Neural progenitor cell (in vitro differentiated cells): ENCODE data around the gene DACT1. TPM values are rescaled to one million over a fixed set of nuclear protein-coding genes. Genes with fewer than 3 reads are reported as not detected.

Experiments used
- DNase-seq: peaks from one replicate; pipeline ENCODE4 v3.0.0-alpha.2; 2016; ENCODE audit warnings: low spot score
- H2AFZ ChIP-seq: fragments of 200-600 bp; sonication (generic); replicated peaks from 2 replicates; pipeline ENCODE4 v1.6.1; 2016; ENCODE audit warnings: antibody characterized with exemption
- H3F3A ChIP-seq: fragments of 200-600 bp; sonication (generic); 2 replicates; pipeline ENCODE4 v1.6.1; 2016; ENCODE audit warnings: antibody characterized with exemption, low read depth
- H3K27ac ChIP-seq: fragments of 200-600 bp; sonication (generic); 2 replicates; pipeline ENCODE4 v1.5.1; 2016; ENCODE audit warnings: mild to moderate bottlenecking
- H3K27me3 ChIP-seq: fragments of 200-600 bp; sonication (generic); 2 replicates; pipeline ENCODE4 v1.6.1; 2016; ENCODE audit warnings: mild to moderate bottlenecking, moderate library complexity
- H3K36me3 ChIP-seq: fragments of 200-600 bp; sonication (generic); 2 replicates; pipeline ENCODE4 v1.5.1; 2016
- H3K4me1 ChIP-seq: fragments of 200-600 bp; sonication (generic); 2 replicates; pipeline ENCODE4 v1.6.1; 2016; ENCODE audit warnings: mixed run types
- H3K4me2 ChIP-seq: fragments of 200-600 bp; sonication (generic); 2 replicates; pipeline ENCODE4 v1.6.1; 2016
- H3K4me3 ChIP-seq: fragments of 200-600 bp; sonication (generic); 2 replicates; pipeline ENCODE4 v1.5.1; 2016
- H3K79me2 ChIP-seq: fragments of 200-600 bp; sonication (generic); 2 replicates; pipeline ENCODE4 v1.6.1; 2016; ENCODE audit warnings: low read depth
- H3K9ac ChIP-seq: fragments of 200-600 bp; sonication (generic); 2 replicates; pipeline ENCODE4 v1.6.1; 2016
- H3K9me3 ChIP-seq: fragments of 200-600 bp; sonication (generic); 2 replicates; pipeline ENCODE4 v1.5.1; 2016; ENCODE audit warnings: low read depth
- H4K20me1 ChIP-seq: fragments of 200-600 bp; sonication (generic); 2 replicates; pipeline ENCODE4 v1.6.1; 2016; ENCODE audit warnings: low read depth
- H3K27ac Mint-ChIP-seq: 3 replicates; pipeline ENCODE4 v1.8.0; 2021; ENCODE audit warnings: mixed read lengths
- H3K27me3 Mint-ChIP-seq: 2 replicates; pipeline ENCODE4 v1.8.0; 2022; ENCODE audit warnings: low read depth, mild to moderate bottlenecking, inconsistent platforms, moderate library complexity, mixed read lengths; ENCODE audit not compliant: insufficient read depth
- H3K36me3 Mint-ChIP-seq: 3 replicates; pipeline ENCODE4 v1.8.0; 2021; ENCODE audit warnings: mixed read lengths
- H3K4me1 Mint-ChIP-seq: 3 replicates; pipeline ENCODE4 v1.8.0; 2021; ENCODE audit warnings: mixed read lengths
- H3K4me3 Mint-ChIP-seq: 3 replicates; pipeline ENCODE4 v1.8.0; 2021; ENCODE audit warnings: mild to moderate bottlenecking, moderate library complexity, mixed read lengths
- H3K9me3 Mint-ChIP-seq: 3 replicates; pipeline ENCODE4 v1.8.0; 2020; ENCODE audit warnings: mixed read lengths
- EZH2 ChIP-seq: fragments of 200-600 bp; sonication (generic); IDR thresholded peaks from 2 replicates; pipeline ENCODE4 v1.6.1; 2017; ENCODE audit warnings: antibody characterized with exemption, mild to moderate bottlenecking, moderate library complexity
- EZH2phosphoT487 ChIP-seq: fragments of 200-600 bp; sonication (generic); IDR thresholded peaks from 2 replicates; pipeline ENCODE4 v1.6.1; 2017; ENCODE audit warnings: antibody characterized with exemption
- total RNA-seq: library from RNA; depleted of rRNA; stranded (reverse); fragments of >200 nt; gene quantifications from 2 replicates; pipeline ENCODE4 v1.2.3, GENCODE V29; 2015; ENCODE audit warnings: low replicate concordance
- TF ChIP-seq, protein P1 (sequence below): fragments of 200-600 bp; sonication (generic); IDR thresholded peaks from 2 replicates; pipeline ENCODE4 v1.5.1; 2017; ENCODE audit warnings: antibody characterized with exemption, mild to moderate bottlenecking

DACT1 gene
- total RNA-seq, 1 donor from 2014 or later = 3.4 TPM

DNA sequence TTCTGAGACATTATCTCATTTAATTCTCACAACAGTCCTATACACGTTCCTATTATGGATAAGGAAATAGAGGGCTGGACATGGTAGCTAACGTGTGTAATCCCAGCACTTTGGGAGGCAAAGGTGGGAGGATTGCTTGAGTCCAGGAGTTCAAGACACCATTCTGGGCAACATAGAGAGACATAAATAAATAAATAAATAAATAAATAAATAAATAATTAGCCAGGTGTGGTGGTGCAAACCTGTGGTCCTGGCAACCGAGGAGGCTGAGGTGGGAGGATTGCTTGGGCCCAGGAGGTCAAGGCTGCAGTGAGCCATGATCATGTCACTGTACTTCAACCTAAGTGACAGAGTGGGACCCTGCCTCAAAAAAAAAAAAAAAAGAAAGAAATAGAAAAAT lies 22.6 kb downstream of the DACT1 start:
- Histone ChIP-seq H3K79me2 (no peaks in the 10 kb centered on the region), H3F3A (no peaks in the 10 kb centered on the region), H4K20me1 (no peaks in the 10 kb centered on the region), H2AFZ (no peak overlapping the region), H3K9me3 (no peaks in the 10 kb centered on the region), H3K4me2 (no peak overlapping the region), H3K4me3 (no peak overlapping the region), H3K9ac (no peak overlapping the region), H3K4me1 (no peaks in the 10 kb centered on the region), H3K27me3 (no peaks in the 10 kb centered on the region), H3K27ac (no peak overlapping the region), H3K36me3 (no peaks in the 10 kb centered on the region)
- no peak overlapping the region for H3K4me3 Mint-ChIP-seq
- H3K27ac Mint-ChIP-seq = no peak overlapping the region
- H3K36me3 Mint-ChIP-seq = no peaks in the 10 kb centered on the region
- TF ChIP-seq, protein P1, sequence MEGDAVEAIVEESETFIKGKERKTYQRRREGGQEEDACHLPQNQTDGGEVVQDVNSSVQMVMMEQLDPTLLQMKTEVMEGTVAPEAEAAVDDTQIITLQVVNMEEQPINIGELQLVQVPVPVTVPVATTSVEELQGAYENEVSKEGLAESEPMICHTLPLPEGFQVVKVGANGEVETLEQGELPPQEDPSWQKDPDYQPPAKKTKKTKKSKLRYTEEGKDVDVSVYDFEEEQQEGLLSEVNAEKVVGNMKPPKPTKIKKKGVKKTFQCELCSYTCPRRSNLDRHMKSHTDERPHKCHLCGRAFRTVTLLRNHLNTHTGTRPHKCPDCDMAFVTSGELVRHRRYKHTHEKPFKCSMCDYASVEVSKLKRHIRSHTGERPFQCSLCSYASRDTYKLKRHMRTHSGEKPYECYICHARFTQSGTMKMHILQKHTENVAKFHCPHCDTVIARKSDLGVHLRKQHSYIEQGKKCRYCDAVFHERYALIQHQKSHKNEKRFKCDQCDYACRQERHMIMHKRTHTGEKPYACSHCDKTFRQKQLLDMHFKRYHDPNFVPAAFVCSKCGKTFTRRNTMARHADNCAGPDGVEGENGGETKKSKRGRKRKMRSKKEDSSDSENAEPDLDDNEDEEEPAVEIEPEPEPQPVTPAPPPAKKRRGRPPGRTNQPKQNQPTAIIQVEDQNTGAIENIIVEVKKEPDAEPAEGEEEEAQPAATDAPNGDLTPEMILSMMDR = no peak
- no peak for TF ChIP-seq EZH2phosphoT487
- TF ChIP-seq EZH2 = no peak
- no peak for DNase-seq
- peaks cover 4% of the 10 kb centered on the region for H3K27me3 Mint-ChIP-seq
- H3K4me1 Mint-ChIP-seq = peaks cover 11% of the 10 kb centered on the region
- peaks cover 4% of the 10 kb centered on the region for H3K9me3 Mint-ChIP-seq

DNA sequence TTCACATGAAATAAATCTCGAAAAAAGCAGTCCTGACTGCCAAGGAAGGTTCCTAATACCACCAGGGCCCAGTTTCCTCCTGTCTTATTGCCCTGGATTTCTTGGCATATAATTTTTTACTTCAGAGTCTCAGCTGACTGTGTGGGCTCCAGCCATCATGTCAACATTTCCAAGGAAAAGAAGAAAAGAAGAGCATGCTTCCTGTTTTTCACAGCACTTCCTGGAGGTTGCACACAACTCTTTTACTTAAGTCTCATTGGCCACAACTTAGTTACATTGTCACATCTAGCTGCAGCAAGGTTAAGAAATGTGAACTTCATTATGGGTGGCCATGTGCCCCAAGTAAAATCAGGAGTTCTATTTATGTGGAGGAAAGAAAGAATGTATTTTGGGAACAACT lies 24.3 kb downstream of the DACT1 start:
- peaks cover 11% of the 10 kb centered on the region for H3K4me1 Mint-ChIP-seq
- Histone ChIP-seq H3K9me3 (no peaks in the 10 kb centered on the region), H3K36me3 (no peaks in the 10 kb centered on the region), H3K4me1 (no peaks in the 10 kb centered on the region), H3K27me3 (no peaks in the 10 kb centered on the region), H3K79me2 (no peaks in the 10 kb centered on the region), H3K27ac (no peak overlapping the region), H3F3A (no peaks in the 10 kb centered on the region), H4K20me1 (no peaks in the 10 kb centered on the region), H2AFZ (peak overlapping the region; percentile 59), H3K9ac (no peak overlapping the region), H3K4me3 (no peak overlapping the region), H3K4me2 (no peak overlapping the region)
- TF ChIP-seq, protein P1 = no peak
- TF ChIP-seq EZH2phosphoT487 (no peak), EZH2 (no peak)
- peaks cover 4% of the 10 kb centered on the region for H3K27me3 Mint-ChIP-seq
- H3K4me3 Mint-ChIP-seq = no peak overlapping the region
- H3K9me3 Mint-ChIP-seq = no peaks in the 10 kb centered on the region
- H3K27ac Mint-ChIP-seq = no peak overlapping the region
- DNase-seq = no peak
- H3K36me3 Mint-ChIP-seq = no peaks in the 10 kb centered on the region

DNA sequence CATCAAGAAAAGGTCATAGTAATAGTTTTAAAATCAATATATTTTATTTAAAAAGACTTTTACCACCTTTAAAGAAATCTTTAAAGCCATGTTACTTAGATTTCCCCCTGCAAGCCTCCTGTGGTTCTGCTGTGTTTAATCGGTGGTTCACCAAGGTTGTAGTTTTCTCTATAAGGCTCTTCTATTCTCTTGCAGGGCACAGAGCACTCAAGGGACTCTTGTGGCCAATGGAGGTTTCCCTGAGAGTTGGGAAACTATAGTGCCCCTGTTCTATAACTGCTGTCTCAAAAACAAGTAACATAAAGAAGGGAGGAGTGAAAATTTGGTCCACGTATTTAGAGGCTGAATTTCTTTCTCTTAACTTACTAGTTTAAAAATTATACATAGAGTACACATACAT lies 25.0 kb downstream of the DACT1 start:
- no peak for DNase-seq

More for the DNA sequence above, 25.0 kb downstream of the DACT1 start:
- Histone ChIP-seq H3K27ac (no peak overlapping the region), H2AFZ (no peak overlapping the region), H3F3A (no peaks in the 10 kb centered on the region), H3K9ac (no peak overlapping the region), H3K79me2 (no peaks in the 10 kb centered on the region), H4K20me1 (no peaks in the 10 kb centered on the region), H3K27me3 (no peaks in the 10 kb centered on the region), H3K4me3 (no peak overlapping the region), H3K4me1 (no peaks in the 10 kb centered on the region), H3K4me2 (no peak overlapping the region), H3K9me3 (no peaks in the 10 kb centered on the region), H3K36me3 (no peaks in the 10 kb centered on the region)
- no peak overlapping the region for H3K27ac Mint-ChIP-seq
- peaks cover 11% of the 10 kb centered on the region for H3K4me1 Mint-ChIP-seq
- no peaks in the 10 kb centered on the region for H3K36me3 Mint-ChIP-seq
- H3K27me3 Mint-ChIP-seq = peaks cover 4% of the 10 kb centered on the region
- no peak for TF ChIP-seq EZH2
- no peak for TF ChIP-seq EZH2phosphoT487
- TF ChIP-seq, protein P1 = no peak
- no peak overlapping the region for H3K4me3 Mint-ChIP-seq
- H3K9me3 Mint-ChIP-seq = no peaks in the 10 kb centered on the region
